SK-N-SH treated with all-trans-retinoic acid at 6 μM for 48 hours (cell line): ENCODE results near the gene LARGE1.

ENCODE experiments used
- GLIS3 ChIP-seq: fragments of 250-450 bp; sonication (Bioruptor Pico); IDR thresholded peaks from 2 replicates; pipeline ENCODE4 v1.5.0; 2020; ENCODE audit warnings: mild to moderate bottlenecking, moderate library complexity
- OSR1 ChIP-seq: fragments of 250-450 bp; sonication (Bioruptor Pico); IDR thresholded peaks from 2 replicates; pipeline ENCODE4 v1.8.0; 2022; ENCODE audit warnings: moderate library complexity, mild to moderate bottlenecking, inconsistent platforms
- PATZ1 ChIP-seq: fragments of 250-450 bp; sonication (Bioruptor Pico); IDR thresholded peaks from 2 replicates; pipeline ENCODE4 v1.8.0; 2020; ENCODE audit warnings: mild to moderate bottlenecking, moderate library complexity, borderline replicate concordance
- SNAI2 ChIP-seq: fragments of 250-450 bp; sonication (Bioruptor Pico); IDR thresholded peaks from 2 replicates; pipeline ENCODE4 v1.5.0; 2020; ENCODE audit warnings: mild to moderate bottlenecking, moderate library complexity
- ZFP3 ChIP-seq: fragments of 250-450 bp; sonication (Bioruptor Pico); IDR thresholded peaks from 2 replicates; pipeline ENCODE4 v1.5.0; 2020; ENCODE audit warnings: mild to moderate bottlenecking, moderate library complexity
- ZFP30 ChIP-seq: fragments of 450-650 bp; formaldehyde crosslinking; IDR thresholded peaks from 2 replicates; pipeline ENCODE4 v1.5.0; 2022; ENCODE audit warnings: mild to moderate bottlenecking, moderate library complexity
- ZNF70 ChIP-seq: fragments of 450-650 bp; formaldehyde crosslinking; IDR thresholded peaks from 2 replicates; pipeline ENCODE4 v1.5.0; 2020; ENCODE audit warnings: mild to moderate bottlenecking, moderate library complexity
- ZNF8 ChIP-seq: fragments of 450-650 bp; formaldehyde crosslinking; IDR thresholded peaks from 2 replicates; pipeline ENCODE4 v1.5.0; 2020; ENCODE audit warnings: mild to moderate bottlenecking, moderate library complexity

- TF ChIP-seq PATZ1 (CRISPR knock-in tag) (no peak), SNAI2 (CRISPR knock-in tag) (no peak), OSR1 (CRISPR knock-in tag) (no peak), ZNF8 (CRISPR knock-in tag) (no peak), GLIS3 (CRISPR knock-in tag) (no peak), ZNF70 (CRISPR knock-in tag) (no peak), ZFP30 (CRISPR knock-in tag) (no peak), ZFP3 (CRISPR knock-in tag) (no peak)
These were observed 340.0 kb downstream of the LARGE1 start for GRCh38 chr22:33580310-33580709.
